Measurements from ENCODE around the gene COQ8B.
A peak's percentile ranks its signal among the peaks of the same experiment; 100 is the strongest.
"Not testable (repeated sequence)": the region's sequence is repeated elsewhere in the genome, so short reads cannot be mapped to it uniquely, and the experiment has no call there.

The COQ8B gene

DNA sequence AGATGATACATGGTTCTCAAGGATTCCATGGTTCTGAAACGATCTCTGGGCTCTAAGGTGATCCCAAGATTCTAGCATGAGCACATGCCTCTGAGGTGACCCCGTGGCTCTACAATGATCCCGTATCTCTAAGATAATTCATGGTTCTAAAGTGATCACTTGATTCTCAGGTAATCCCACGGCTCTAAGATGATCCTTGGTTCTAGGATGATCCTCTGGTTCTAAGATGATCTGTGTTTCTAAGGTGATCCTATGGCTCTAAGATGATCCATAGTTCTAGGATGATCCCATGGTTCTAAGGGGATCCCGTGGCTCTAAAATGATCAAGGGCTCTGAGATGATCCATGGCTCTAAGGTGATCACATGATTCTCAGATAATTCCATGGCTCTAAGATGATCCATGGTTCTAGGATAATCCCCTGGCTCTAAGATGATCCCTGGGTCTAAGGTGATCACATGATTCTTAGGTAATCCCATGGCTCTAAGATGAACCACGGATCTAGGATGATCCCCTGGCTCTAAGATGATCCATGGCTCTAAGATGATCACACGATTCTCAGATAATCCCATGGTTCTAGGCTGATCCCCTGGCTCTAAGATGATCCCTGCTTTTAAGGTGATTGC is 47.6 kb downstream of the COQ8B start:
- DNase-seq (ENCODE audit: low read depth, low spot score): no peak

DNA sequence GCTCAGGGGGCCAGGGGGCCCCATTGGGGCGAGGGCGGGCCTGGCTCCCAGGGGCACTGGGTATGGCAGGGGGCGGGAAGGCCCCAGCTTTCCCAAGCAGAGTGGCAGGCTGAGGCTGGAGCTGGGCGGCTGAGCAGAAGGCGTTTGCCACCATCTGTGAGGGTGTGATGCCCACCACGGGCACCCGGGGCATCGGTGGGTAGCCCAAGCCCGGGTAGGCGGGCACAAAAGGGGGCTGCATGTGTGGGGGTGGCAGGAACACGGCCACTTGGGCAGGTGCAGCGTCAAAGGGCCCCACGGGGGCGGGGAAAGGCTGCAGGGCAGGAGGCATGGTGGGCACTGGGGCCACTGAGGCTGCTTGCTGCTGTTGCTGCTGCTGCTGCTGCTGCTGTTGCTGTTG is 49.1 kb downstream of the COQ8B start:
- no peak for DNase-seq (ENCODE audit: low read depth, low spot score)

GRCh38 chr19:40666803-40667438 is 49.8 kb downstream of the COQ8B start:
- no peak for DNase-seq (ENCODE audit: low read depth, low spot score)

DNA sequence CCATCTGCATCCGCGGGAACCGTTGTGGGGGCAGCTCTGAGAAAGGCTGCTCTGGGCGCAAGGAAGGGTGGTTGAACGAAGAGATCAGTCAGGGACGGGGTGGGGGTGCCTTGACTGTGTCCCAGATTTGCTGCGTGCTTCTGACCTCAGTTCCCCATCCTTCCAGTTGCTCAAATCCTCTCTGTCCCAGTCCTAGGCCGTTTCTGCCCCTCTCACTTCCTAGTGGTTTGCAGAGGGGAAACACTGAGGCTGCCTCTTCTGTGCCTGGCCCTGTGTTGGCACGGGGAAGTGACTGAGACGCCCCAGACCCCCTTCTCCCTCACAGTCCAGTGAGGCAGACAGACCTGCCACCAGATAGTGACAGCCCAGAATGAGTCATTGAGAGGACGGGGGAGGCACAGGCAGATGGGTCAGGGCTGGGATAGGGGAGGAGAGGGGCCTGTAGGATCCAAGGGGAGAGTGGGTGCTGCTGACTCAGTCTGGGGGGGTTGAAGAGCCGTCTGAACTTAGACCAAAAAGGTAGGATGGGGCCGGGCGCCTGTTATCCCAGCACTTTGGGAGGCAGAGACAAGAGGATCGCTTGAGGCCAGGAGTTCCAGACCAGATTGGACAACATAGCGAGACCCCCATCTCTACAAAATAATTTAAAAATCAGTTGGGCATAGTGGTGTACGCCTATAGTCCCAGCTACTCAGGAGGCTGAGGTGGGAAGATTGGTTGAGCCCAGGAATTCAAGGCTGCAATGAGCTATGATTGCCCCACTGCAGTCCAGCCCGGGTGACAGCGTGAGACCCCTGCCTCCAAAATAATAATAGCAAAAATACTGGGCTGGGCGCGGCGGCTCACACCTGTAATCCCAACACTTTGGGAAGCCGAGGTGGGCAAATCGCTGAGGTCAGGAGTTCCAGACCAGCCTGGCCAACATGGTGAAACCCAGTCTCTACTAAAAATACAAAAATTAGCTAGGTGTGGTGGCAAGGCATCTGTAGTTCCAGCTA is 52.7 kb downstream of the COQ8B start:
- no peak for DNase-seq (ENCODE audit: low read depth, low spot score)

- DNase-seq (ENCODE audit: low read depth, low spot score): peak; percentile 95
These were observed 53.6 kb downstream of the COQ8B start for GRCh38 chr19:40662925-40663694.

GRCh38 chr19:40661616-40662015 is 55.1 kb downstream of the COQ8B start:
- no peak for DNase-seq (ENCODE audit: low read depth, low spot score)

- DNase-seq (ENCODE audit: low read depth, low spot score): no peak
These were observed 57.1 kb downstream of the COQ8B start for GRCh38 chr19:40659566-40659965.

DNA sequence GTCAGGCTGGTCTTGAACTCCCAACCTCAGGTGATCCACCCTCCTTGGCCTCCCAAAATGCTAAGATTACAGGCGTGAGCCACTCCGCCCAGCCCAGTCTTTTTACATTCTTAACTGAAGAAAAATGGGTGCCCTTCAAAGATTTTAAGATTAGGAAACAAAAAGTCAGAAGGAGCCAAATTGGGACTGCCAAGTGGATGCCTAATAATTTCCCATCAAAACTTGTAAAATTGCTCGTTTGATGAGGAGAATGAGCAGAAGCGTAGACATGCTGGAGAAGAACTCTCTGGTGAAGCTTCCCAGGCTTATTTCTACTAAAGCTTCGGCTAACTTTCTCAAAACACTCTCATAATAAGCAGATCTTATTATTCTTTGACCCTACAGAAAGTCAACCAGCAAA is 57.6 kb downstream of the COQ8B start:
- no peak for DNase-seq (ENCODE audit: low read depth, low spot score)

GRCh38 chr19:40658031-40658430 is 58.7 kb downstream of the COQ8B start:
- DNase-seq (ENCODE audit: low read depth, low spot score): no peak

GRCh38 chr19:40655684-40656083 is 61.0 kb downstream of the COQ8B start:
- DNase-seq (ENCODE audit: low read depth, low spot score): not testable (repeated sequence)

- DNase-seq (ENCODE audit: low read depth, low spot score): not testable (repeated sequence)
These were observed 64.4 kb downstream of the COQ8B start for GRCh38 chr19:40652303-40652702.

GRCh38 chr19:40650749-40651305 is 65.9 kb downstream of the COQ8B start:
- peak; percentile 79 for DNase-seq (ENCODE audit: low read depth, low spot score)

GRCh38 chr19:40649903-40650675 is 66.6 kb downstream of the COQ8B start:
- not testable (repeated sequence) for DNase-seq (ENCODE audit: low read depth, low spot score)

DNA sequence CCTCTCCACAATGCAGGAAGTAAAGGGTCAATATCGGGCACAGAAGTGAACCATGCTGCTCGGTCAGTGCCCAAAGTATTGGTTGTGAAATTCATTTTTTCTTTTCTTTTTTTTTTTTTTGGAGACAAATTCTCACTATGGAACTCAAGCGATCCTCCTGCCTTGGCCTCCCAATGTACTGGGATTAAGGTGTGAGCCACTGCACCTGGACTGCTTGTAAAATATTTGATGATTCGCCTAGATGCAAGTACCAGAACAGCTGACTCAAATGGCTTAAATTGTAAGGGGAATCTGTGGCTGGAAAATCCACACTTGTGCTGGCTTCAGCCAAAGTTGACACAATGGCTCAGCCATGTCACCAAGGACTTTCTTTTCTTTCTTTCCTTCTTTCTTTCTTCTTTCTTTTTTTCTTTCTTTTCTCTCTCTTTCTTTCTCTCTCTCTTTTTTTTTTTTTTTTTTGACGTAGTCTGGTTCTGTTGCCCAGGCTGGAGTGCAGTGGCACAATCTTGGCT is 69.9 kb downstream of the COQ8B start:
- peak; percentile 25 for DNase-seq (ENCODE audit: low read depth, low spot score)

- no peak for DNase-seq (ENCODE audit: low read depth, low spot score)
These were observed 73.9 kb downstream of the COQ8B start for GRCh38 chr19:40642757-40643305.

GRCh38 chr19:40642051-40642706 is 74.5 kb downstream of the COQ8B start:
- no peak for DNase-seq (ENCODE audit: low read depth, low spot score)
